Fibroblast of mammary gland (primary cell): ENCODE results near the gene EBF4.

Experiments used
- DNase-seq: peaks from one replicate; pipeline ENCODE4 v3.0.0-alpha.2; 2010; ENCODE audit warnings: low read depth
- H3K4me3 ChIP-seq: 2 replicates; pipeline ENCODE4 v1.5.1; 2011; ENCODE audit warnings: low read depth, mild to moderate bottlenecking, low read length, moderate library complexity; ENCODE audit not compliant: control insufficient read depth
- TF ChIP-seq, protein P1 (sequence below): conservative IDR thresholded peaks from 2 replicates; pipeline ENCODE4 v1.5.1; 2011; ENCODE audit warnings: low read depth, low read length, inconsistent platforms; ENCODE audit not compliant: control insufficient read depth, insufficient read depth

The EBF4 gene

DNA sequence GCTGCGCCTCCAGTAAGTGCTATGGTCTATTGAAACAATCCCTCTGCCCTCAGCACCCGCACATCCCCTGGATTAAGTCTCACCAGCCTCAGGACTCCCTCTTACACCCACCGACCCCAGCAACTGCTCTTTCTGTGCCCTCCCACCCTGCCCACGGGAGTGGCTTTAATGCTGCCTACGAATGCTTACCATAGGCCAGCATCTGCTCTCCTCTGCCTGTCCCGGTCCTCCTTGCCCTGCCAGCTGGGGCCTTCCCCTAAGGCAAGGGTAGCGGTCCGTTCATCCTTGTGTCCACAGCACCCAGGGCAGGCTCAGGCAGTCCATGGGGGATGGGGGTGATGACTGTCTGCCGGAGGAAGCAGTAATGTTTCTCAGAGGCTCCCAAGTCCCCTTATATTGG, 4.1 kb downstream of the EBF4 start:
- no peak for DNase-seq
- TF ChIP-seq, protein P1, sequence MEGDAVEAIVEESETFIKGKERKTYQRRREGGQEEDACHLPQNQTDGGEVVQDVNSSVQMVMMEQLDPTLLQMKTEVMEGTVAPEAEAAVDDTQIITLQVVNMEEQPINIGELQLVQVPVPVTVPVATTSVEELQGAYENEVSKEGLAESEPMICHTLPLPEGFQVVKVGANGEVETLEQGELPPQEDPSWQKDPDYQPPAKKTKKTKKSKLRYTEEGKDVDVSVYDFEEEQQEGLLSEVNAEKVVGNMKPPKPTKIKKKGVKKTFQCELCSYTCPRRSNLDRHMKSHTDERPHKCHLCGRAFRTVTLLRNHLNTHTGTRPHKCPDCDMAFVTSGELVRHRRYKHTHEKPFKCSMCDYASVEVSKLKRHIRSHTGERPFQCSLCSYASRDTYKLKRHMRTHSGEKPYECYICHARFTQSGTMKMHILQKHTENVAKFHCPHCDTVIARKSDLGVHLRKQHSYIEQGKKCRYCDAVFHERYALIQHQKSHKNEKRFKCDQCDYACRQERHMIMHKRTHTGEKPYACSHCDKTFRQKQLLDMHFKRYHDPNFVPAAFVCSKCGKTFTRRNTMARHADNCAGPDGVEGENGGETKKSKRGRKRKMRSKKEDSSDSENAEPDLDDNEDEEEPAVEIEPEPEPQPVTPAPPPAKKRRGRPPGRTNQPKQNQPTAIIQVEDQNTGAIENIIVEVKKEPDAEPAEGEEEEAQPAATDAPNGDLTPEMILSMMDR = no peak
- H3K4me3 ChIP-seq = no peak overlapping the region

DNA sequence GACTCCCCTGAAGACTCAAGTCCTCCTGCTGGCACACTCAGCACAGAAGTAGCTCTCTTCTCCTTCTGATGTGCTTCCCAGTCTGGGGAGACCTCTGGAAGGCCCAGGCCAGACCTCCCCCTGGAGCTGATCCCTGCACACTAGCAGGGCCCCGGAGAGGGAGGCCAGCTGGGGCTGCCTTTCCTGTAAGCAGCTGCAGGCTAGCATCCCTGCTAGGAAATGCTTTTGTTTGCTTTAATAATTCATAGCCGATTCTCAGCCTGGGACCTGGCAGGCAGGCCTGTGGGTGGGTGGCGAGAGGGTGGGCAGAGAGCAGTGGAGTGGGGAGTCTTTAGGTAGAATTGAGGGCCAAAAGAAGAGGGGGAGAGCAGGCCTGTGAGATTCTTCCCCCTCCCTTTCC, 5.2 kb downstream of the EBF4 start:
- H3K4me3 ChIP-seq = no peak overlapping the region
- no peak for DNase-seq
- TF ChIP-seq, protein P1 = no peak

GRCh38 chr20:2698186-2698817, 5.7 kb downstream of the EBF4 start:
- DNase-seq = no peak
- H3K4me3 ChIP-seq = no peak overlapping the region

GRCh38 chr20:2698912-2699311, 6.3 kb downstream of the EBF4 start:
- TF ChIP-seq, protein P1 = no peak
- no peak for DNase-seq

More at GRCh38 chr20:2698186-2698817, 5.7 kb downstream of the EBF4 start:
- TF ChIP-seq, protein P1 = no peak

GRCh38 chr20:2699775-2700413, 7.3 kb downstream of the EBF4 start:
- H3K4me3 ChIP-seq = no peak overlapping the region
- no peak for DNase-seq
- TF ChIP-seq, protein P1 = no peak

More at GRCh38 chr20:2698912-2699311, 6.3 kb downstream of the EBF4 start:
- H3K4me3 ChIP-seq = no peak overlapping the region

- DNase-seq = no peak
- no peak overlapping the region for H3K4me3 ChIP-seq
- TF ChIP-seq, protein P1 = no peak
Measured at GRCh38 chr20:2700913-2701620, 8.5 kb downstream of the EBF4 start.
